Activated T-helper 17 cell treated with anti-CD3 and anti-CD28 coated beads, Interleukin-2, amount 50 U/mL, for 72 hours (primary cell): Measurements from ENCODE around the gene C1orf141. TPM values are rescaled to one million over a fixed set of nuclear protein-coding genes. Genes with fewer than 3 reads are reported as not detected.

ENCODE experiments used
- ATAC-seq: fragments of 150-1000 bp; cut with Tn5 transposase; replicated peaks from 2 replicates; pipeline ENCODE4 v1.10.0; 2021; ENCODE audit warnings: mild to moderate bottlenecking, moderate library complexity
- H3K27ac Mint-ChIP-seq: one replicate; pipeline ENCODE4 v1.8.0; 2022; ENCODE audit warnings: mixed read lengths
- H3K27me3 Mint-ChIP-seq: one replicate; pipeline ENCODE4 v1.8.0; 2022; ENCODE audit warnings: mixed read lengths
- H3K36me3 Mint-ChIP-seq: one replicate; pipeline ENCODE4 v1.8.0; 2022; ENCODE audit warnings: low read depth, mild to moderate bottlenecking, mixed read lengths
- H3K4me1 Mint-ChIP-seq: one replicate; pipeline ENCODE4 v1.8.0; 2022; ENCODE audit warnings: mixed read lengths
- H3K4me3 Mint-ChIP-seq: one replicate; pipeline ENCODE4 v1.8.0; 2022; ENCODE audit warnings: mild to moderate bottlenecking, mixed read lengths
- H3K9me3 Mint-ChIP-seq: one replicate; pipeline ENCODE4 v1.8.0; 2022; ENCODE audit warnings: mixed read lengths
- total RNA-seq, 2 donors: library from RNA; stranded (reverse); gene quantifications; one replicate each; pipeline ENCODE4 v1.2.3, GENCODE V29; 2022

Gene C1orf141
- total RNA-seq, 2 donors from 2014 or later, result 0.71 to 0.82 TPM

- H3K27ac Mint-ChIP-seq, result no peak overlapping the region
- H3K4me3 Mint-ChIP-seq, result no peak overlapping the region
- H3K27me3 Mint-ChIP-seq, result peaks cover 8% of the 10 kb centered on the region
- no peak for ATAC-seq
- H3K4me1 Mint-ChIP-seq, result peaks cover 5% of the 10 kb centered on the region
- H3K9me3 Mint-ChIP-seq, result no peaks in the 10 kb centered on the region
- no peaks in the 10 kb centered on the region for H3K36me3 Mint-ChIP-seq
These were observed 4.1 kb downstream of the C1orf141 start for GRCh38 chr1:67130673-67131072.

- no peak for ATAC-seq
- Mint-ChIP-seq H3K36me3 (no peaks in the 10 kb centered on the region), H3K27me3 (no peaks in the 10 kb centered on the region), H3K27ac (no peak overlapping the region), H3K9me3 (no peaks in the 10 kb centered on the region), H3K4me1 (no peaks in the 10 kb centered on the region), H3K4me3 (no peak overlapping the region)
These were observed 7.8 kb downstream of the C1orf141 start for GRCh38 chr1:67126974-67127373.

GRCh38 chr1:67126111-67126746 lies 8.5 kb downstream of the C1orf141 start:
- Mint-ChIP-seq H3K27me3 (no peaks in the 10 kb centered on the region), H3K4me1 (no peaks in the 10 kb centered on the region), H3K9me3 (no peaks in the 10 kb centered on the region), H3K4me3 (no peak overlapping the region), H3K36me3 (no peaks in the 10 kb centered on the region), H3K27ac (no peak overlapping the region)
- no peak for ATAC-seq

GRCh38 chr1:67124455-67124854 lies 10.3 kb downstream of the C1orf141 start:
- no peak for ATAC-seq
- no peak overlapping the region for H3K4me3 Mint-ChIP-seq
- H3K4me1 Mint-ChIP-seq, result no peaks in the 10 kb centered on the region
- no peak overlapping the region for H3K27ac Mint-ChIP-seq
- H3K36me3 Mint-ChIP-seq, result no peaks in the 10 kb centered on the region
- H3K9me3 Mint-ChIP-seq, result peaks cover 2% of the 10 kb centered on the region
- peaks cover 7% of the 10 kb centered on the region for H3K27me3 Mint-ChIP-seq

GRCh38 chr1:67120855-67121619 lies 13.7 kb downstream of the C1orf141 start:
- Mint-ChIP-seq H3K36me3 (no peaks in the 10 kb centered on the region), H3K4me3 (no peak overlapping the region), H3K4me1 (no peaks in the 10 kb centered on the region), H3K27me3 (peaks cover 8% of the 10 kb centered on the region), H3K9me3 (peaks cover 3% of the 10 kb centered on the region), H3K27ac (no peak overlapping the region)
- ATAC-seq, result no peak

GRCh38 chr1:67118646-67119045 lies 16.1 kb downstream of the C1orf141 start:
- peaks cover 7% of the 10 kb centered on the region for H3K9me3 Mint-ChIP-seq
- H3K4me3 Mint-ChIP-seq, result no peak overlapping the region
- no peak for ATAC-seq
- no peak overlapping the region for H3K27ac Mint-ChIP-seq
- H3K4me1 Mint-ChIP-seq, result no peaks in the 10 kb centered on the region
- H3K27me3 Mint-ChIP-seq, result peaks cover 8% of the 10 kb centered on the region
- H3K36me3 Mint-ChIP-seq, result no peaks in the 10 kb centered on the region

- Mint-ChIP-seq H3K4me3 (no peak overlapping the region), H3K4me1 (no peaks in the 10 kb centered on the region), H3K27me3 (peaks cover 8% of the 10 kb centered on the region), H3K36me3 (no peaks in the 10 kb centered on the region), H3K27ac (no peak overlapping the region), H3K9me3 (peaks cover 7% of the 10 kb centered on the region)
- ATAC-seq, result no peak
These were observed 16.6 kb downstream of the C1orf141 start for GRCh38 chr1:67118191-67118590.

GRCh38 chr1:67114162-67114561 lies 20.6 kb downstream of the C1orf141 start:
- Mint-ChIP-seq H3K4me3 (no peak overlapping the region), H3K4me1 (no peaks in the 10 kb centered on the region), H3K27me3 (no peaks in the 10 kb centered on the region), H3K36me3 (no peaks in the 10 kb centered on the region), H3K9me3 (peaks cover 3% of the 10 kb centered on the region), H3K27ac (no peak overlapping the region)
- ATAC-seq, result no peak

- Mint-ChIP-seq H3K9me3 (peaks cover 3% of the 10 kb centered on the region), H3K4me3 (no peak overlapping the region), H3K4me1 (no peaks in the 10 kb centered on the region), H3K27me3 (no peaks in the 10 kb centered on the region), H3K27ac (no peak overlapping the region), H3K36me3 (no peaks in the 10 kb centered on the region)
- ATAC-seq, result no peak
These were observed 24.4 kb downstream of the C1orf141 start for GRCh38 chr1:67110352-67110751.

GRCh38 chr1:67105508-67105907 lies 29.3 kb downstream of the C1orf141 start:
- ATAC-seq, result no peak
- no peak overlapping the region for H3K27ac Mint-ChIP-seq
- H3K36me3 Mint-ChIP-seq, result no peaks in the 10 kb centered on the region

GRCh38 chr1:67103548-67103947 lies 31.2 kb downstream of the C1orf141 start:
- Mint-ChIP-seq H3K4me1 (no peaks in the 10 kb centered on the region), H3K27me3 (peaks cover 7% of the 10 kb centered on the region), H3K27ac (no peak overlapping the region), H3K36me3 (no peaks in the 10 kb centered on the region), H3K4me3 (no peak overlapping the region), H3K9me3 (no peaks in the 10 kb centered on the region)
- ATAC-seq, result no peak

More at GRCh38 chr1:67105508-67105907, 29.3 kb downstream of the C1orf141 start:
- Mint-ChIP-seq H3K4me1 (no peaks in the 10 kb centered on the region), H3K9me3 (no peaks in the 10 kb centered on the region), H3K4me3 (no peak overlapping the region), H3K27me3 (peaks cover 7% of the 10 kb centered on the region)

- Mint-ChIP-seq H3K4me1 (no peaks in the 10 kb centered on the region), H3K27me3 (peaks cover 7% of the 10 kb centered on the region), H3K4me3 (no peak overlapping the region), H3K36me3 (no peaks in the 10 kb centered on the region), H3K27ac (no peak overlapping the region), H3K9me3 (no peaks in the 10 kb centered on the region)
- no peak for ATAC-seq
These were observed 33.9 kb downstream of the C1orf141 start for GRCh38 chr1:67100833-67101232.

- Mint-ChIP-seq H3K4me1 (no peaks in the 10 kb centered on the region), H3K36me3 (no peaks in the 10 kb centered on the region), H3K27me3 (peaks cover 4% of the 10 kb centered on the region), H3K9me3 (no peaks in the 10 kb centered on the region), H3K4me3 (no peak overlapping the region), H3K27ac (no peak overlapping the region)
- ATAC-seq, result no peak
These were observed 37.5 kb downstream of the C1orf141 start for GRCh38 chr1:67097305-67097704.

GRCh38 chr1:67094191-67094590 lies 40.6 kb downstream of the C1orf141 start:
- H3K27ac Mint-ChIP-seq, result no peak overlapping the region
- H3K9me3 Mint-ChIP-seq, result no peaks in the 10 kb centered on the region
- H3K4me1 Mint-ChIP-seq, result no peaks in the 10 kb centered on the region
- H3K36me3 Mint-ChIP-seq, result no peaks in the 10 kb centered on the region
- ATAC-seq, result no peak
- peaks cover 4% of the 10 kb centered on the region for H3K27me3 Mint-ChIP-seq
- no peak overlapping the region for H3K4me3 Mint-ChIP-seq

GRCh38 chr1:67089685-67090208 lies 45.0 kb downstream of the C1orf141 start:
- no peak for ATAC-seq
- Mint-ChIP-seq H3K36me3 (no peaks in the 10 kb centered on the region), H3K4me3 (no peak overlapping the region), H3K27ac (no peak overlapping the region), H3K9me3 (no peaks in the 10 kb centered on the region), H3K27me3 (peaks cover 4% of the 10 kb centered on the region), H3K4me1 (no peaks in the 10 kb centered on the region)
